ENCODE results near the gene CRY1. TPM values are rescaled to one million over a fixed set of nuclear protein-coding genes. Genes with fewer than 3 reads are reported as not detected.

CRY1 gene
- total RNA-seq, 3 donors from 2014 or later (not counting 1 experiment from before 2014, with no cell fraction given) = 71.1 to 124 (median 115) TPM

DNA sequence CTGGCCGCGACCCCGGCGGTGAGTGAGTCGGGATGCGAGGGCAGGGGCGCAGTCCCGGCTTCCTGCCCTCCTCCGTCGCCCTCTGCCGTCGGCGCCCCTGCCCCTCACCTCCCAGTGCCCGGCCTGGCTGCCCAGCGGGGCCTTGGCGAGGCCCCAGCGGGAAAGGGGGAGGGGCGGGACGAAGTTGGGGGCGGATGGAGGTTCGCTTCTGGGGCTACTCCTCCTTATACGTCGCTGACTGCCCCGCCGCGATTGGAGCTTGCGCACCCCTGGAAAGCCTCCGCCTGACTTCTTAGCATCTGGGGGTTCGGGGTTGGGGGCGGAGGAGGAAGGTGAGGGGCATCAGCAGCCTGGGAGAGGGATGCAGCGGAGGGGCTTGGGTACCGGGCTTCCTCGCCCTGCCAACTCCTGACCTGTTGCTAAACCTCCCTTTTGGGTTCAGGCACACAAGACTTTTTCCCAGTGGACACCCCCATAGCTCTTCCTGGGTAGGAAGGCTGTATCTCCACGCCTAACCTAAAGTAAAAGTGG lies 137.2 kb downstream of the CRY1 start:
- Histone ChIP-seq H3K36me3 (ENCODE audit: control insufficient read depth, insufficient read depth, low read length) (no peaks in the 10 kb centered on the region), H3K4me1 (ENCODE audit: control insufficient read depth, insufficient read depth, low read length) (peaks cover 18% of the 10 kb centered on the region), H3K9me3 (ENCODE audit: control insufficient read depth, insufficient read depth, low read length) (no peaks in the 10 kb centered on the region), H3K27me3 (ENCODE audit: control insufficient read depth, insufficient read depth, low read length) (no peaks in the 10 kb centered on the region), H3K4me3 (ENCODE audit: low read length) (peak overlapping the region; percentile 88), H3K27ac (ENCODE audit: low read length) (peak overlapping the region; percentile 62)
- Mint-ChIP-seq H3K4me3 (peak overlapping the region; percentile 98), H3K27ac (peak overlapping the region; percentile 86 to 98), H3K36me3 (no peaks in the 10 kb centered on the region), H3K9me3 (no peaks in the 10 kb centered on the region), H3K4me1 (peaks cover 31 to 36% of the 10 kb centered on the region in 2 donors), H3K27me3 (ENCODE audit: low read depth in 2 of 2) (no peaks in the 10 kb centered on the region)
- ATAC-seq = peak; percentile 37 to 58 (median 39)
- intact Hi-C loops (cut with micrococcal nuclease) = loop anchor here (1.0 to 5.0 kb wide), 2 partner anchors 137 to 361 kb away; partner anchors contain the start of gene CRY1
- peak in 1 of 2 donors; percentile 74 for DNase-seq
- TF ChIP-seq, protein P1, sequence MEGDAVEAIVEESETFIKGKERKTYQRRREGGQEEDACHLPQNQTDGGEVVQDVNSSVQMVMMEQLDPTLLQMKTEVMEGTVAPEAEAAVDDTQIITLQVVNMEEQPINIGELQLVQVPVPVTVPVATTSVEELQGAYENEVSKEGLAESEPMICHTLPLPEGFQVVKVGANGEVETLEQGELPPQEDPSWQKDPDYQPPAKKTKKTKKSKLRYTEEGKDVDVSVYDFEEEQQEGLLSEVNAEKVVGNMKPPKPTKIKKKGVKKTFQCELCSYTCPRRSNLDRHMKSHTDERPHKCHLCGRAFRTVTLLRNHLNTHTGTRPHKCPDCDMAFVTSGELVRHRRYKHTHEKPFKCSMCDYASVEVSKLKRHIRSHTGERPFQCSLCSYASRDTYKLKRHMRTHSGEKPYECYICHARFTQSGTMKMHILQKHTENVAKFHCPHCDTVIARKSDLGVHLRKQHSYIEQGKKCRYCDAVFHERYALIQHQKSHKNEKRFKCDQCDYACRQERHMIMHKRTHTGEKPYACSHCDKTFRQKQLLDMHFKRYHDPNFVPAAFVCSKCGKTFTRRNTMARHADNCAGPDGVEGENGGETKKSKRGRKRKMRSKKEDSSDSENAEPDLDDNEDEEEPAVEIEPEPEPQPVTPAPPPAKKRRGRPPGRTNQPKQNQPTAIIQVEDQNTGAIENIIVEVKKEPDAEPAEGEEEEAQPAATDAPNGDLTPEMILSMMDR (IDR thresholded peaks at IDR 0.05) = no peak
- under 1% methylated on average over 33 of the region's 34 CpGs for WGBS (ENCODE audit: insufficient coverage)

DNA sequence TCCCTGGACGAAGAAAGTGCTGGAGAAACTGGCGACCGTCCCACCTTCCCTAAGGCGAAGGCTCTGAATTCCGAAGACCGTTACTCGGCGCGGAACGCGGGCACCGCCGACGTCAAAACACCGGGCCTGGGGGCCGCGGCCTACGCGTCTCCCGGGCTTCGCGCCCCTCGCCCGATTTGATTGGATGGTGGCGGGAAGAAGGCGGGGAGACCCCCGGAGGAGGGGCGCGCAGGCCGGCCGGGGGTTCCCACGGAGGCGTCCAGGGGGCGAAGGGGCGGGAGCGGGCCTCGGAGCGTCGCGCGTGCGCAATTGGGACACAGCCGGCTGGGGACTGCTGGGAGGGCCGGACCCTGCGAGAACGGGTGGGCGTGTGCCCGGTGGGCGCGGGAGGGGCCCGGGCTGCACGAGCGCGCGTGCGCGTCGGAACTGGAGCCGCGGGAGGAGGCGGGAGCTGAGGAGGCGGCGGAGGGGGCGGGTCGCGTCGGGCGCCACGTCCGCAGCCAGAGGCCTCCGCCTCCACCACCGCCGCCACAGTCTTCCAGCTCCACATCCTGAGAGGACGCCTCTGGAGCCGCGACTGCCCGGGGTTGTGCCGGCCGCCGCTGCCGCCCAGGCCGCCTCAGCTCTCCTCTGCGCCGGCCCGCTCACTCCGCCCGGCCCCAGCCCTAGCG lies 137.8 kb downstream of the CRY1 start, which contains the start of gene TMEM263:
Gene TMEM263 (plus strand): TSS at position 531 of the 671 bp plus-strand sequence. CDS start 11,210 bp downstream, outside the sequence.
- WGBS (ENCODE audit: insufficient coverage) = under 1% methylated on average over 88 of the region's 88 CpGs
- H3K4me3 ChIP-seq (ENCODE audit: low read length) = peak within 1 kb of the TSS; percentile 88
- H3K4me1 ChIP-seq (ENCODE audit: control insufficient read depth, insufficient read depth, low read length) = peaks cover 18% of the 10 kb centered on the region
- peak within 1 kb of the TSS; percentile 89 to 98 for H3K27ac Mint-ChIP-seq
- H3K4me3 Mint-ChIP-seq = peak within 1 kb of the TSS; percentile 98
- ATAC-seq (peak; percentile 81 to 94 (median 86)), DNase-seq (peak; percentile 90 to 97)
- H3K27ac ChIP-seq (ENCODE audit: low read length) = peak within 1 kb of the TSS; percentile 92
- no peaks in the 10 kb centered on the region for H3K36me3 ChIP-seq (ENCODE audit: control insufficient read depth, insufficient read depth, low read length)
- peaks cover 27 to 31% of the 10 kb centered on the region in 2 donors for H3K4me1 Mint-ChIP-seq
- H3K36me3 Mint-ChIP-seq = no peaks in the 10 kb centered on the region
- TF ChIP-seq, protein P1 (IDR thresholded peaks at IDR 0.05) = no peak
- H3K27me3 ChIP-seq (ENCODE audit: control insufficient read depth, insufficient read depth, low read length) = no peaks in the 10 kb centered on the region
- H3K9me3 Mint-ChIP-seq = no peaks in the 10 kb centered on the region
- intact Hi-C loops (cut with micrococcal nuclease) = loop anchor here (1.0 to 5.0 kb wide), 3 partner anchors 72 to 362 kb away; partner anchors contain the start of gene CRY1
- no peaks in the 10 kb centered on the region for H3K9me3 ChIP-seq (ENCODE audit: control insufficient read depth, insufficient read depth, low read length)
- H3K27me3 Mint-ChIP-seq (ENCODE audit: low read depth in 2 of 2) = no peaks in the 10 kb centered on the region

GRCh38 chr12:106954462-106955376 lies 138.6 kb downstream of the CRY1 start:
- H3K4me1 Mint-ChIP-seq = peaks cover 27 to 31% of the 10 kb centered on the region in 2 donors
- 58% methylated on average over 27 of the region's 36 CpGs for WGBS (ENCODE audit: insufficient coverage)
- Histone ChIP-seq H3K27me3 (ENCODE audit: control insufficient read depth, insufficient read depth, low read length) (no peaks in the 10 kb centered on the region), H3K27ac (ENCODE audit: low read length) (peak overlapping the region; percentile 92), H3K36me3 (ENCODE audit: control insufficient read depth, insufficient read depth, low read length) (no peaks in the 10 kb centered on the region), H3K4me1 (ENCODE audit: control insufficient read depth, insufficient read depth, low read length) (peaks cover 18% of the 10 kb centered on the region), H3K4me3 (ENCODE audit: low read length) (peak overlapping the region; percentile 88), H3K9me3 (ENCODE audit: control insufficient read depth, insufficient read depth, low read length) (no peaks in the 10 kb centered on the region)
- no peaks in the 10 kb centered on the region for H3K27me3 Mint-ChIP-seq (ENCODE audit: low read depth in 2 of 2)
- ATAC-seq = peak; percentile 9 to 36 (median 19)
- TF ChIP-seq, protein P1 (IDR thresholded peaks at IDR 0.05) = no peak
- intact Hi-C loops (cut with micrococcal nuclease) = loop anchor here (1.0 to 5.0 kb wide), 2 partner anchors 73 to 363 kb away; a partner anchor contains a TSS
- peak in 1 of 2 donors; percentile 24 for DNase-seq
- peak overlapping the region; percentile 98 for H3K4me3 Mint-ChIP-seq
- H3K9me3 Mint-ChIP-seq = no peaks in the 10 kb centered on the region
- no peaks in the 10 kb centered on the region for H3K36me3 Mint-ChIP-seq
- H3K27ac Mint-ChIP-seq = peak overlapping the region; percentile 89 to 98
